Thoracic aorta (tissue), 2 donors: ENCODE measurements around the gene SHC1. TPM values are rescaled to one million over a fixed set of nuclear protein-coding genes. Genes with fewer than 3 reads are reported as not detected.

Source experiments
- ATAC-seq: fragments of 150-250 bp; one replicate; pipeline ENCODE4 v1.8.0; 2017; ENCODE audit warnings: low read depth; ENCODE audit not compliant: insufficient number of reproducible peaks, low FRiP score
- DNase-seq: peaks from one replicate; pipeline ENCODE4 v3.0.0-alpha.2; 2020; ENCODE audit warnings: low spot score
- H3K27ac ChIP-seq, 2 donors: fragments of 200-600 bp; sonication (generic); 1 replicate in 1 of 2; 2 replicates in 1 of 2; pipeline ENCODE4 v1.5.1; 2016; ENCODE audit warnings: mild to moderate bottlenecking in 2 of 2, moderate library complexity in 2 of 2
- H3K27me3 ChIP-seq: fragments of 200-600 bp; sonication (generic); replicated peaks from 2 replicates; pipeline ENCODE4 v1.6.0; 2016; ENCODE audit warnings: mild to moderate bottlenecking; ENCODE audit not compliant: insufficient read depth
- H3K36me3 ChIP-seq: fragments of 200-600 bp; sonication (generic); one replicate; pipeline ENCODE4 v1.5.1; 2016
- H3K4me1 ChIP-seq, 2 donors: fragments of 200-600 bp; sonication (generic); 1 replicate in 1 of 2; 2 replicates in 1 of 2; pipeline versions ENCODE4 v1.5.1 to v1.6.0; 2016; ENCODE audit warnings: low read depth in 2 of 2, mild to moderate bottlenecking in 1 of 2; ENCODE audit not compliant: control insufficient read depth in 1 of 2
- H3K4me3 ChIP-seq: fragments of 200-600 bp; sonication (generic); 2 replicates; pipeline ENCODE4 v1.5.1; 2016; ENCODE audit warnings: mild to moderate bottlenecking
- H3K9me3 ChIP-seq: fragments of 200-600 bp; sonication (generic); 2 replicates; pipeline ENCODE4 v1.5.1; 2016
- total RNA-seq, 2 donors: library from RNA; depleted of rRNA; stranded (reverse); fragments of >200 nt; gene quantifications; one replicate each; pipeline versions ENCODE4 v1.1.0 to v1.2.3, GENCODE V29; 2016
- TF ChIP-seq, protein P1 (sequence below): fragments of 200-600 bp; sonication (generic); IDR thresholded peaks from one replicate; pipeline ENCODE4 v1.5.1; 2019; ENCODE audit warnings: antibody characterized with exemption

SHC1 gene
- total RNA-seq, 2 donors from 2014 or later: 129 to 174 TPM

- peaks cover 24% of the 10 kb centered on the region for H3K36me3 ChIP-seq
- no peaks in the 10 kb centered on the region for H3K27me3 ChIP-seq
- TF ChIP-seq, protein P1, sequence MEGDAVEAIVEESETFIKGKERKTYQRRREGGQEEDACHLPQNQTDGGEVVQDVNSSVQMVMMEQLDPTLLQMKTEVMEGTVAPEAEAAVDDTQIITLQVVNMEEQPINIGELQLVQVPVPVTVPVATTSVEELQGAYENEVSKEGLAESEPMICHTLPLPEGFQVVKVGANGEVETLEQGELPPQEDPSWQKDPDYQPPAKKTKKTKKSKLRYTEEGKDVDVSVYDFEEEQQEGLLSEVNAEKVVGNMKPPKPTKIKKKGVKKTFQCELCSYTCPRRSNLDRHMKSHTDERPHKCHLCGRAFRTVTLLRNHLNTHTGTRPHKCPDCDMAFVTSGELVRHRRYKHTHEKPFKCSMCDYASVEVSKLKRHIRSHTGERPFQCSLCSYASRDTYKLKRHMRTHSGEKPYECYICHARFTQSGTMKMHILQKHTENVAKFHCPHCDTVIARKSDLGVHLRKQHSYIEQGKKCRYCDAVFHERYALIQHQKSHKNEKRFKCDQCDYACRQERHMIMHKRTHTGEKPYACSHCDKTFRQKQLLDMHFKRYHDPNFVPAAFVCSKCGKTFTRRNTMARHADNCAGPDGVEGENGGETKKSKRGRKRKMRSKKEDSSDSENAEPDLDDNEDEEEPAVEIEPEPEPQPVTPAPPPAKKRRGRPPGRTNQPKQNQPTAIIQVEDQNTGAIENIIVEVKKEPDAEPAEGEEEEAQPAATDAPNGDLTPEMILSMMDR: no peak
- no peak overlapping the region for H3K27ac ChIP-seq
- H3K4me1 ChIP-seq: peaks cover 4 to 11% of the 10 kb centered on the region in 2 donors
- ATAC-seq (no peak), DNase-seq (no peak)
- no peak overlapping the region for H3K4me3 ChIP-seq
- H3K9me3 ChIP-seq: no peaks in the 10 kb centered on the region
These were observed 24.3 kb downstream of the SHC1 start for GRCh38 chr1:154945962-154946850.

GRCh38 chr1:154945160-154945961, 25.2 kb downstream of the SHC1 start:
- H3K4me3 ChIP-seq: no peak overlapping the region
- H3K4me1 ChIP-seq: peaks cover 4 to 11% of the 10 kb centered on the region in 2 donors
- ATAC-seq (no peak), DNase-seq (no peak)
- no peaks in the 10 kb centered on the region for H3K27me3 ChIP-seq
- no peak overlapping the region for H3K27ac ChIP-seq
- no peaks in the 10 kb centered on the region for H3K9me3 ChIP-seq
- peaks cover 17% of the 10 kb centered on the region for H3K36me3 ChIP-seq
- TF ChIP-seq, protein P1: no peak

DNA sequence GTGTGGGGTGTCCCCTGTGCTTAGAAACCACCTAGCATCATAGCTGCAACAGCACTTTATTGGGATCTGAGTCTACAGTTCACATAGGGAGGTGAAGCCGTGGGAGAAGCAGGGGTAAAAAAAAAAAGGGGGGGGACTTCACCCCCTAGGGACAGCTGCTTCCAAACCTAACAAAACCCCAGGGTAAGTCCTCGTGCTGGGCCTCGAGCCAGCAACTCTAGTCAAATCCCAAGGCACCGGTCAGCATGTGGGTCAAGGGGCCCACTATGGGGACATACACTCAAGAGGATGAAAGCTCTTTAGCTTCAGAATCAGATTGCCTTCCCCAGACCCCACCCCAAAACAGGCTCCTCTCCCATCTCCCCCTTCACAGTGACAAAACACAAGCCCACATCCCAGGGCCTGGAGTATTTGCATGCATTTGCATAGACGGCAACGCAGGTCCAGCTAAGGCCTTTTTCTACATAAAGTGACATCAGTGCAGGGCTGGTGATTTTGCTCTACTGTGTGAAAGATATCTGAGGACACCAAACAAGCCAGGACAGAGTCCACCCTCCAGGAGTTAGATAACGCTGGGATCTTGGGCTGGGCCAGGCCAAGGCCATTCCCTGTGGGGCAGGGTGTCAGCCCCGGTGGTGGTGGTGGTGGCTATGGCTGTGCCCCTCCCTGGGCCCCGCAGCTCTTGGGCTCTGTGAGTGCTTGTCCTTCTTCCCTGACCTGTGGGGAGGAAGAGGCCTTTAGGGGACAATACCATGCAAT, 26.0 kb downstream of the SHC1 start:
- no peaks in the 10 kb centered on the region for H3K27me3 ChIP-seq
- TF ChIP-seq, protein P1: no peak
- H3K4me1 ChIP-seq: peaks cover 4 to 17% of the 10 kb centered on the region in 2 donors
- no peak for ATAC-seq
- no peaks in the 10 kb centered on the region for H3K9me3 ChIP-seq
- H3K4me3 ChIP-seq: no peak overlapping the region
- DNase-seq: no peak
- H3K36me3 ChIP-seq: peaks cover 17% of the 10 kb centered on the region
- H3K27ac ChIP-seq: no peak overlapping the region

GRCh38 chr1:154943649-154944400, 26.7 kb downstream of the SHC1 start:
- peaks cover 4 to 17% of the 10 kb centered on the region in 2 donors for H3K4me1 ChIP-seq
- no peaks in the 10 kb centered on the region for H3K27me3 ChIP-seq
- H3K4me3 ChIP-seq: no peak overlapping the region
- DNase-seq: no peak
- peaks cover 17% of the 10 kb centered on the region for H3K36me3 ChIP-seq
- no peak for ATAC-seq
- no peak overlapping the region for H3K27ac ChIP-seq
- TF ChIP-seq, protein P1: peak; percentile 48
- no peaks in the 10 kb centered on the region for H3K9me3 ChIP-seq
